Measurements from ENCODE around the gene BCL2L11.

- TF ChIP-seq, protein P1, sequence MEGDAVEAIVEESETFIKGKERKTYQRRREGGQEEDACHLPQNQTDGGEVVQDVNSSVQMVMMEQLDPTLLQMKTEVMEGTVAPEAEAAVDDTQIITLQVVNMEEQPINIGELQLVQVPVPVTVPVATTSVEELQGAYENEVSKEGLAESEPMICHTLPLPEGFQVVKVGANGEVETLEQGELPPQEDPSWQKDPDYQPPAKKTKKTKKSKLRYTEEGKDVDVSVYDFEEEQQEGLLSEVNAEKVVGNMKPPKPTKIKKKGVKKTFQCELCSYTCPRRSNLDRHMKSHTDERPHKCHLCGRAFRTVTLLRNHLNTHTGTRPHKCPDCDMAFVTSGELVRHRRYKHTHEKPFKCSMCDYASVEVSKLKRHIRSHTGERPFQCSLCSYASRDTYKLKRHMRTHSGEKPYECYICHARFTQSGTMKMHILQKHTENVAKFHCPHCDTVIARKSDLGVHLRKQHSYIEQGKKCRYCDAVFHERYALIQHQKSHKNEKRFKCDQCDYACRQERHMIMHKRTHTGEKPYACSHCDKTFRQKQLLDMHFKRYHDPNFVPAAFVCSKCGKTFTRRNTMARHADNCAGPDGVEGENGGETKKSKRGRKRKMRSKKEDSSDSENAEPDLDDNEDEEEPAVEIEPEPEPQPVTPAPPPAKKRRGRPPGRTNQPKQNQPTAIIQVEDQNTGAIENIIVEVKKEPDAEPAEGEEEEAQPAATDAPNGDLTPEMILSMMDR (IDR thresholded peaks at IDR 0.05; ENCODE audit: low read depth, low read length): no peak
- TF ChIP-seq POLR2A (IDR thresholded peaks at IDR 0.05; ENCODE audit: extremely low read depth, insufficient read length): no peak
- TF ChIP-seq MYC (IDR thresholded peaks at IDR 0.05; ENCODE audit: low read depth, low read length): no peak
These were observed 96.3 kb downstream of the BCL2L11 start for GRCh38 chr2:111216811-111217652.

Measured in NB4 (cell line).